Right forelimb (tissue), 1 donor: ENCODE measurements around the gene PSME3.

ENCODE experiments used
- DNase-seq: peaks from one replicate; pipeline ENCODE4 v3.0.0-alpha.2; 2018

Gene PSME3

DNA sequence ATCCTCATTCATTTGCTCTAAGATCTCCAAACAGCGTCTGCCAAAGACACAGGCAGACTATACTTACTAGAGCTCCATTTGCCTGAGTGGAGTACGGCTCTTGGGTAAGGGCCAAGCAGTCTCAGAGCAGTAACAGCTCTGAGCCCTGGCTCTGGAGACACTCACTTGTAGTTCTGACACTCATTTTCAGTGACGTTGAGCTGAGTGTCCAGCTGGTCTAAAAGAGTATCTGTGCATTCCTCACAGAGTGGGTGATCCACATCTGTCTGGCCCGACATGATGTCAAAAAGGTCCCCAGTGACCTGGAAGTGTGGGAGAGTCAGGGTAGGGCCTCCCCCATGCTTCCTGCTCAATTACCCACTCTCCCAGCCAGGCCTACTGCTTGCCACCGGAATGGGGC lies 14.8 kb upstream of the PSME3 start:
- no peak for DNase-seq

DNA sequence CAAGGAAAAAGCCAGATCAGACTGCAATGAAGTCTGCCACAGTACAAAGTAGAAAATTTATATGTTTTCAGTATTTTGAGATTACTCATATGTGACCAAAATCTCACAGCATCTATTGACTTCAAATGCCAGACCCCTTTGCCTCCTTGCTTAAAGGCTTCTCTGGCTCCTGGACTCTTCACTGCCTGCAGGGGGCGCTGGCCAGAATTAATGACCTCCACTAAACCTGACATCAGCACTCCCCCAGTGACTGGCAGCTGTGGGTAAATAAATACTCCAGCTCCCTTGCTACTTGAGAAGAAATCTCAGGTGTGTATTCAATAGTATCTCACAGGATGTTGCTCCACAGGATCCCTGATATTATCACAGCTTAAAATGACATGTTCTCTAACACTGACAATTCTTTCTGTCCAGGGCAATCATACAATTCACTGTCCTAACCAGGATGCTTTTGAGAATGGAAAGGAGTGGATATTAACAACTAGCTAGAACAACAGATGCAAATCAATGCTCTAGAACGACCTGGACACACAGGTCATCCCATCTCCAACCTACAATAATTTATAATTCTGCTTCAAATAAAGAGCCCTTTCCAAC lies 13.2 kb upstream of the PSME3 start:
- no peak for DNase-seq

DNA sequence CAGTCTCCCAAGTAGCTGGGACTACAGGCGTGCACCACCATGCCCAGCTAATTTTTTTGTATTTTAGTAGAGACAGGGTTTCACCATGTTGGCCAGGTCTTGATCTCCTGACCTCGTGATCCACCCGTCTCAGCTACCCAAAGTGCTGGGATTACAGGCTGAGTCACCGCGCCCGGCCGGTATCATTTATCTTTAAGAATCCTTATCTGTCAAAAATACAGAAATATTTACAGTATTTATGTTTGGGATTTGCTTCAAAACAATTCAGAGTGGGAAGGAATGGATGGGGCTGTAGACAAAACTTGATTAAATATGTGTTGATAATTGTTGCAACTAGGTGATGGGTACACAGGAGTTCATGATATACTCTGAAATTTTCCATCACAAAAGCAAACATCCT lies 12.0 kb upstream of the PSME3 start:
- no peak for DNase-seq

DNA sequence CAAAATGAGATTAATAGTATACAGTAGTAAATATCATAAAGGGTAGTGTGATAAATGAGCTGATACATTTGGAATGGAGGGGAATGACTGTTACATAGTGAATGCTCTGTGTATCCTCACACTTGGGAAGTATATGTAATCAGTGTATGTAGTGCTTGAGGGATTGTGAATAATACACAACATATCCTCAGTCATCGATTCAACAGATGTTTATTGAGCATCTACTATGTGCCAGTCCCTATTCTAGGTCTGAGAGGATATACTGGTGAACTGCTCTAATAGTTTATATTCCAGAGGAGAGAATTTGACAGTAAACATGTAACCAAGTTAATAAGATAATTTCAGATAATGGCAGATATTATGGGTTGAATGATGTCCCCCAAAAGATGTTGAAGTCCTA lies 5.7 kb upstream of the PSME3 start:
- no peak for DNase-seq

DNA sequence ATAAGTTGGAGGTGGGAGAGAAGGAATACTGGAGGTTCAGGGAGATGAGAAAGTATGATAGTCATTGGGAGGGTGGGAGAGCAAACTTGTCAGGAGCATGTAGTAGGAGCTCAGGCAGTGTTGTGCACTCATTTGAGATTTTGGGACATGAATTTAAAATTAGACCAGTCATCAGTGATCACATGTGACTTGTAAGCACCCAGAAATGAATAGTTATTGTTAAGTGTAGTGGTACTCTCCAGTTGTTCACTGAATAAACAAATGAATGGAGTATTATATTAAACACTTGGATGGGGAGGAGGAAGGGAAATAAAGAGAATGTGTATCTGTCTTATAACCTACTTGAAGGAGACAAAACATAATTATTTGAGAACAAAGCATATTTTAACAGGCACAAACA lies 2.2 kb upstream of the PSME3 start:
- DNase-seq: no peak

DNA sequence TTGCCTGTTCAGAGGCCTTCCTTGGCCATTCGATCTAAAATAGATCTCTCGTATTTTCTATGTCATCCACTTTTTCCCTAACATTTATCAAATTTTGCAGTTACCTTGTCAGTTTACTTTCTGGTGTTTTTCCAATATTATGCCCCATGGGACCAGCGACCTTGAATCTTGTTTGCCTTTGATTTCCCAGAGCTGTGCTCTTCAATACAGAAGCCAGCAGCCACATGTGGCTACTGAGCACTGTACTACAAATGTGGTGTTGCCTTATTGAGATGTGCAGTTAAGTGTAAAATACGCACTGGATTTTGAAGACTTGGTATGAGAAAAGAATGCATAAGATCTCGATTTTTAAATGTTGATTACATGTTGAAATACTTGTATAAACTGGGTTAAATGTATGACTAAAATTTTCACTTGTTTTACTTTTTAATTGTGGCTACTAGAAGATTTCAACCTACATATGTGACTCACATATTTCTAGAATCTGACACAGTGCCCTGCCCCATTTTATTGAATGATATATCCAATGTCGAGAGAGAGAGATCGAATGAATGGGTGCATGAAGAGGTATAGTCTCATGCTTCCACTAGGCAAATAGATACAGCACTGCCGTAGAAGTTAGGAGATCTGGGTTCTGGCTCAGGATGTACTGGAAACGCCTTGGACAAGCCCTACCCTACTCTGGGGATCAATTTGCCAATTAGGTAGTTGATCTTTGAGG lies 824 bp upstream of the PSME3 start:
- DNase-seq: no peak

DNA sequence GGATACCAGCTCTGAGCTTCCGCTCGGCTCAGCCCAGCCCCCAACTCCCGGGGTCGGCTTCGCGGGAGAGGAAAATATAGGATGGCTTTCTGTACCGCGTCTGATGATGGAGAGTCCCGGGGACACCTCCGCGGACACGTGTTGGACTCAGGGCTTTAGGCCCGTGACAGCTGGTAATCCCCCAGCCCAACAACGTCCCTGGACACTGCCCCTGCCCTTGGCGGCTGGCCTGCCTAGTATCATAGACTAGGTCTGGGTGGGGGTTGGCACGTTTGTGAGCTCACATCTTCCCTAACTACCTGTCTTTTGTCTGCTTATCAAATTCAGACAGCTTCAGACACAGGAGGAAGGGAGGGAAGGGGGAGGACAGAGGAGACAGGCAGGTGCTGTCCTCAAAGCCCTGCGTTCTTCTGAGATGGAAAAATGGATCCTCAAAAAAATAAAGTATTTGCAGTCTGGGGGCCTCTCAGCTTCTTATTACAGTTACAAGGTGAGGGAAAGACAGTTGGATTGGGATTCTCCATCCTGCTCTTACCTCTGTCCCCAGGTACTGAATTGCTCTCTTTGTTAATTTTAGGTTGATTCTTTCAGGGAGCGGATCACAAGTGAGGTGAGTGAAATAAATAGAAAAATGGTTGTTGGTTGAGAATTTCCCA lies 698 bp downstream of the PSME3 start:
- no peak for DNase-seq

DNA sequence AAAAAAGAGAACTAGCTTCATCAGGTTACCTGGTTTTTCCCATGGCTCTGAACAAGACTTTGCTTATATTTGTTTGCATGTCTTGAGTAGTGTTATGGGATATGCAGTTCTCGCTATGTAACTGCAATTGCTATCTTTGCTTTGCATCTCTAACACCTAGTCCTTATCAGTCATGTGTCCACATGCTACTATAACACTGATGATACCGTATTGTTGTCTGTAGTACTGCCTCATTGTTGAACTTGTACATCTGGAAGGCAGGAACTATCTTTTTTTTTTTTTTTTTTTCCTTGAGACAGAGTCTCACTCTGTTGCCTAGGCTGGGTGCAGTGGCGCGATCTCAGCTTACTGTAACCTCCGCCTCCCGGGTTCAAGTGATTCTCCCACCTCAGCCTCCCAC lies 2.5 kb downstream of the PSME3 start:
- DNase-seq: no peak

DNA sequence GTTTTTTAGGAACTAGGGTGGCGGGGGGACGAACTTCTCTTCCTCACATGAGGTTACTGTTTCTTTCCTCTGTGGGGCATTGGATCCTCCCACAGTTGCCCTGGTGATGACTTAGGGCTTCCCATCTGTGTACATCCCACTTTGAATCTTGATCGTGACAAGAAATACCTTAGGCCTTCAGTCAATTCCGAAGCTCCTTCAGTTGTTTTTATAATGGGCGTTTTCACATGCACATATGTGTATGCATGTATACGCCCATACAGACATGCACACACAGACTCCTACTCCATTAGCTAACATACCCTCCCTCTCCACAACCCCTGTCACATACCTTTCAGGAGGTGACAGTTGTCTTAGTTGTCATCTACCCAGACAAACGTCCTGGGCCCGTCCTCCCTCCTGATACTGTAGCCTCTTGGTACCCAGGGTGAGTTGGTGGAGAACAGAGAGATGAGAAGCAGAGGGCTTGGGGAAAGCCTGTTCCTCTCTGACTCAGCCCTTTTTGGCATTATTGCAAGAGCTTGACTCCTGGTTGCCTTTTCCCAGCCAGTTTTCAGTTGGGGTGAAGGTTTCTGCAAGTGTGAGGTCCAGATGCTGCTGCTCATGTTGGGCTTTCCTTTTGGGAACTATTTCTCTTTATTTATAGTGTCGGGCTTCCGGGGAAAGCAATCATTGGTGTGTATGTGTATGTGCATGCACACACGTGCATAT lies 8.9 kb downstream of the PSME3 start:
- DNase-seq: no peak

DNA sequence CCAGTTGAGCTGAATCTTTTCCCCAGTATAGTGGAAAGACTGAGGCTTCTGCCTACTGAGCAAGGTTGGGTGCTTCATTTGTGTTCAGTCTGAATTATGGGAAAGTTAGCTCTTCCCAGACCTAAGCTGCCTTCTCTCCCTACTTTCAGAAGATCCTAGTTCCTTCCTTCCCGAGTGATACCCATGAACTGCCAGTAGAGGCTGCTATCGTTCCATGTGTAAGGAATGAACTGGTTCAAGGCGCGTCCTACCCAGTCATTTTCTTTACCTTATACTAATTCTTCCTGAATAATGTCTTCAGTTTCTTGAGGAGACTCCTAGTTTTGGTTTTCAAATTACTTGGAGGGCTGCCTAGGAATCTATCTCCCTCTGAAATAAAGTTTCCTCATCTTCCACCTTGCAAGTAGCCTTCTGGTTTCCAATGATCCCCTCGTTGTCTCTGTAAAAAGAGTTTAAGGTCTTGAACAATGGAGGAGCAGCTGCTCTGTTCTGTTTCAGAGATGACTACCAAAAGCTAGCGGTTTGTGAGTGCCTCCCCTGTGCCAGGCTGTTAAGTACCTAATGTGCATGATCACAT lies 10.2 kb downstream of the PSME3 start:
- no peak for DNase-seq

DNA sequence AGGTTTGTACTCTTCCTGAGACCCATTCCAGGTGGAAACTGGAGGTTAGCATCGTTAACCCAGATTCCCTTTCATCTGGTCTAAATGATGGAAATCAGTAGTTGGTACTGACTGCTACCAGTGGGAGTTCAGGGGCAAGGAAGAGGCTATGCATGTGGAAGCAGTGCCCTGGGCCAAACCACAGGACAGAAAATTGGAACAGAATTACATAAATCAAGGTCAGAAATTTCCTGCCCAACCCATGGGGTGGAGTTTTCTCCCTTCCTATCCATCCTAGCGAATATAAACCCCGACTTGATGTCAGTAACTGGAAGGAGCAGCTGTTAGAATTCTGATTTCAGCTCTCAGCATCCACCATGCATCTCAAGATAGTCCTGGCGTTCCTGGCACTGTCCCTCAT lies 11.1 kb downstream of the PSME3 start, which contains the start of gene AOC2:
AOC2 (plus strand) TSS at position 310 of the 400 bp plus-strand sequence; CDS start at position 357, 47 bp downstream.
- no peak for DNase-seq

DNA sequence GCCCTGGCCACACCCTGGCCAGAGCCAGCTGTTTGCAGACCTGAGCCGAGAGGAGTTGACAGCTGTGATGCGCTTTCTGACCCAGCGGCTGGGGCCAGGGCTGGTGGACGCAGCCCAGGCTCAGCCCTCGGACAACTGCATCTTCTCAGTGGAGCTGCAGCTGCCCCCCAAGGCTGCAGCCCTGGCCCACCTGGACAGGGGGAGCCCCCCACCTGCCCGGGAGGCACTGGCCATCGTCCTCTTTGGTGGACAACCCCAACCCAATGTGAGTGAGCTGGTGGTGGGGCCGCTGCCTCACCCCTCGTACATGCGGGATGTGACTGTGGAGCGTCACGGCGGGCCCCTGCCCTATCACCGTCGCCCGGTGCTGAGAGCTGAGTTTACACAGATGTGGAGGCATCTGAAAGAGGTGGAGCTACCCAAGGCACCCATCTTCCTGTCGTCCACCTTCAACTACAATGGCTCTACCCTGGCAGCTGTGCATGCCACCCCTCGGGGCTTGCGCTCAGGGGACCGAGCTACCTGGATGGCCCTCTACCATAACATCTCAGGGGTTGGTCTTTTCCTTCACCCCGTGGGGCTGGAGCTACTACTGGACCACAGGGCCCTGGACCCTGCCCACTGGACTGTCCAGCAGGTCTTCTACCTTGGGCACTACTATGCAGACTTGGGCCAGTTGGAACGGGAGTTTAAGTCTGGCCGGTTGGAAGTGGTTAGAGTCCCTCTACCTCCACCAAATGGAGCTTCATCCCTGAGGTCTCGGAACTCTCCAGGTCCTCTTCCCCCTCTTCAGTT lies 11.8 kb downstream of the PSME3 start:
- no peak for DNase-seq

DNA sequence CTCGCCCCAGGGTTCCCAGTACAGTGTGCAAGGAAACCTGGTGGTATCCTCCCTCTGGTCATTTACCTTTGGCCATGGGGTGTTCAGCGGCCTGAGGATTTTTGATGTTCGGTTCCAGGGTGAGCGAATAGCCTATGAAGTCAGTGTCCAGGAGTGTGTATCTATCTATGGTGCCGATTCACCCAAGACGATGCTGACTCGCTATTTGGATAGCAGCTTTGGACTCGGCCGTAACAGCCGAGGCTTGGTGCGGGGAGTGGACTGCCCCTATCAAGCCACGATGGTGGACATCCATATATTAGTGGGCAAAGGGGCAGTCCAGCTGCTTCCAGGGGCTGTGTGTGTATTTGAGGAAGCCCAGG lies 12.3 kb downstream of the PSME3 start:
- no peak for DNase-seq

DNA sequence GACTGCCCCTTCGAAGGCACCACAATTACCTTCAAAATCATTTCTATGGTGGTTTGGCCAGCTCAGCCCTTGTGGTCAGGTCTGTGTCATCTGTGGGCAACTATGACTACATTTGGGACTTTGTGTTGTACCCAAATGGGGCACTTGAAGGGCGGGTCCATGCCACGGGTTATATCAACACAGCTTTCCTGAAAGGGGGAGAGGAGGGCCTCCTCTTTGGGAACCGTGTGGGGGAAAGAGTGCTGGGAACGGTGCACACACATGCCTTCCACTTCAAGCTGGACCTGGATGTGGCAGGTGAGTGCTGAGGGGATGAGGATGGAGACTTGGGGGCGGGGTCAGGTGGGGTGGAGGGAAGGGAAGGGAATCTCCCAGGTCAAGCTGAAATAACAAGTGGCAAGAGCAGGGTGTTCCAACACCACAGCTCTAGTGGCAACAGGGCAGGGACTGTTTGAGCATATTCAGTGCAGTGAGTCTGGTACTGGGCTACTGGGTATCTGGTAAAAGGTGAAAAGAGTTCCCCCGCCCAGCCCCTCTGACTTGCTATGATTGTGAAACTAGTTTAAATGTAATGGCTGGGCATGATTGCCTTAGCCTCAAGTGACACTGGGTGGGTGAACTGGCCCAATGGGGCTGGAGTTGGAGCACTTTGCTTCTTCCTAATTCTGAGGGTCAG lies 12.9 kb downstream of the PSME3 start:
- DNase-seq: no peak

DNA sequence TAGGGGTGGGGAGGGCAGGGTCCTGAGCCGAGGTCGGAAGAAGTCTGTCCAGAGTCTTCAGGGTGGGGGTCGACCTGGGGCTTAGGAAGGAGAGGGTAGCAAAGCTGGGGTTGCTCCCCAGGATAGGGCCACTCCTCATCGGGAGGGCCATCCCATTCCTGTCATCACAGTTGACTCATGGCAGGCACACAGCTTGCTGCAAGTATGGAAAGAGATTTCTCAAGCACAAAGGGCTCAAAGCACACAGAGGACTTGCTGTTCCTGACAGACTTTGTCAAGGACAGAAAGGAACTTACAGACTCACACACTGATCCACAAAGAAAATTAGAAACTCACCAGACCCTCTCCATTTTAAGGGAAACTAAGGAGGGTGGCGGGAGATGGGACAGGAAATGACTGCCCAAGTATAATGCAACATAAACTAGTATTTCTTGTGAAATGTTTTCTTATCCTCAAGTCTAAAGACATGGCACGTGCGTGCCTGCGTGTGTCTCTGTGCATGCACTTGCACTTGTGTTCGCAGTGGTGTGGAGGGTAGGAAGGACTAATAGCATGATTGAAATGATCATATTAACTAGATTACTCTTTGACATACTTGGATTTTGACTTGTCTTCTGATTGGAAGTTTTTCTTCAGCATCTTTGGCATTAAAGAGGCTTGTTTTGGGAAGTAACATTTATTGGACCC lies 13.5 kb downstream of the PSME3 start:
- no peak for DNase-seq

DNA sequence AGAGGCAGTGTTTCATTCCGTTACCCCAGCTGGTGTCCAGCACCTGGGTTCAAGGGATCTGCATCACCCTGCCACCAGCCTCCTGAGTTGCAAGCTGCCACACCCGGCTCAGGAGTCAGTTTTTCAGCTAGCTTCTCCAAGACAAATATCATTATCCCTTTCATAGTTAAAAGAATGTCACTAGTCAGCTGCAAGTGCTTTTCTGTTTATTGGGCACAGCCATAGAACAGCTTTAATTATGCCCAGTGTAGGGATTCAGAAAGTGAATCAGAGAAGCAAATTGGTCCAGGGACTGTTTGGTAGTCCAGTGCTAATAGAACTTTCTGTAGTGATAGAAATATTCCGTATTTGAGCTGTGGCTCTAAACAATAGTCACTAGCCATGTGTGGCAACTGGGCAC lies 14.9 kb downstream of the PSME3 start:
- no peak for DNase-seq

DNA sequence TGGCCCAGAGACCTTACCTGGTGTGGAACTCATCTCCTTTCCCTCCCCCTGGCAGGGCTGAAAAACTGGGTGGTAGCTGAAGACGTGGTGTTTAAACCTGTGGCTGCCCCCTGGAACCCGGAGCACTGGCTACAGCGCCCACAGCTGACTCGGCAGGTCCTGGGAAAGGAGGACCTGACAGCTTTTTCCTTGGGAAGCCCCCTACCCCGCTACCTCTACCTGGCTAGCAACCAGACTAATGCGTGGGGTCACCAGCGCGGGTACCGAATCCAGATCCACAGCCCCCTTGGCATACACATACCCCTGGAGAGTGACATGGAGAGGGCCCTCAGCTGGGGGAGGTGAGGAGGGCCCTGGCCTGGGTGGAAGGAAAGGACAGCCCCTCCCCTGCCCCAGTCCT lies 15.8 kb downstream of the PSME3 start:
- no peak for DNase-seq

DNA sequence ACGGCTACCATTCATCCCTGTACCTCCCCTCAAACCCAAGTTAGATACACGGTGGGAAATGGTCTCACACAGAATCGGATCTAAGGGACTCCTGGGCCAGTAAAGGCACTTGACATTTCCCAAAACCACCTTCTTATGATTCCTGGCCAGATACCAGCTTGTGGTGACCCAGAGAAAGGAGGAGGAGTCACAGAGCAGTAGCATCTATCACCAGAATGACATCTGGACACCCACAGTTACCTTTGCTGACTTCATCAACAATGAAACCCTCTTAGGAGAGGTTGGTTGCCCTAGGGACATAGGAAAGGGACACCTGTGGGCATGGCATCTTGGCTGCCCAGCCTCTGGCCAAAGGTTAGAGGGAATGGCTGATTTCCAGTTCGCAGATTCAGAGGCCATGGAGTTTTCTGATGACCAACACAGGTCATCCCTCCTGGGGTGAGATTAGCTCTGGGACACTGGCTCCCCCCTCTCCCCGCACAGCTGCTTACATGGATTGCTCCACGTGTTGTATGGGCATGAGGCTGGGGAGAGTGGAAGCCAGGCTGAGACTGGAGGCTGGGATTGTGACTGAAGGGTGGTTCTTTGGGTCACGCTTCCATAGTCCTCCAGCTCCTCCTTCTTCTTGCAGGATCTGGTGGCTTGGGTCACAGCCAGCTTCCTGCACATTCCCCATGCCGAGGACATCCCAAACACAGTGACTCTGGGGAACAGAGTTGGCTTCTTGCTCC lies 16.4 kb downstream of the PSME3 start:
- no peak for DNase-seq

DNA sequence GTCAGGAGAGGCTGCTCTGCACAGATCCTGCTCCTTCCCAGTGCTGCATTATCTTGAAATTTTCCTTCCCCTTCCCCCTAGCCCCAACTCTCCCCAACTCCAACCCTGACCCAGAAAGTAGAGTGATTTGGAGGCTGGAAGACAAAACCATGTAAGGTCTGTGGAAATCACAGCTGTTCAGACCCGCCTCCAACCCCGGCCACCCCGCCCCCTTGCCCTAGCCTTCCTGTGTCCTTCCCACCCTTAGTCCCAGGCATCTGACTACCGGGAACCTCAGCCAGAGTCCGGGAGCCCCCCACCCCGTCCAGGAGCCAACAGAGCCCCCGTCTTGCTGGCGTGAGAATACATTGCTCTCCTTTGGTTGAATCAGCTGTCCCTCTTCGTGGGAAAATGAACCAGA lies 17.8 kb downstream of the PSME3 start, which contains the start of gene AOC3:
AOC3 (plus strand) TSS at position 246 of the 400 bp plus-strand sequence; CDS start at position 391, 145 bp downstream.
- DNase-seq: no peak
